ENCODE results near the gene AP3B1.
"Not testable (repeated sequence)": the region's sequence is repeated elsewhere in the genome, so short reads cannot be mapped to it uniquely, and the experiment has no call there.

Gene AP3B1

GRCh38 chr5:78132507-78132906, 162.0 kb downstream of the AP3B1 start:
- no peak for DNase-seq

- DNase-seq, result no peak
Measured at GRCh38 chr5:78129597-78129996, 164.9 kb downstream of the AP3B1 start.

- no peak for DNase-seq
Measured at GRCh38 chr5:78127875-78128274, 166.6 kb downstream of the AP3B1 start.

- DNase-seq, result no peak
Measured at GRCh38 chr5:78126536-78126935, 168.0 kb downstream of the AP3B1 start.

- no peak for DNase-seq
Measured at GRCh38 chr5:78116167-78116566, 178.3 kb downstream of the AP3B1 start.

GRCh38 chr5:78113689-78114264, 180.7 kb downstream of the AP3B1 start:
- DNase-seq, result no peak

- DNase-seq, result no peak
Measured at GRCh38 chr5:78112931-78113330, 181.6 kb downstream of the AP3B1 start.

GRCh38 chr5:78109891-78110324, 184.6 kb downstream of the AP3B1 start:
- no peak for DNase-seq

GRCh38 chr5:78108564-78108963, 185.9 kb downstream of the AP3B1 start:
- no peak for DNase-seq

GRCh38 chr5:78103232-78103918, 191.1 kb downstream of the AP3B1 start:
- DNase-seq, result no peak

GRCh38 chr5:78102500-78102899, 192.0 kb downstream of the AP3B1 start:
- DNase-seq, result no peak

GRCh38 chr5:78095125-78095524, 199.4 kb downstream of the AP3B1 start:
- no peak for DNase-seq

- no peak for DNase-seq
Measured at GRCh38 chr5:78090002-78090401, 204.5 kb downstream of the AP3B1 start.

GRCh38 chr5:78078858-78079257, 215.6 kb downstream of the AP3B1 start:
- no peak for DNase-seq

GRCh38 chr5:78077369-78078068, 217.0 kb downstream of the AP3B1 start:
- no peak for DNase-seq

GRCh38 chr5:78076351-78076750, 218.1 kb downstream of the AP3B1 start:
- DNase-seq, result no peak

GRCh38 chr5:78075301-78075700, 219.2 kb downstream of the AP3B1 start:
- DNase-seq, result no peak

GRCh38 chr5:78070691-78071090, 223.8 kb downstream of the AP3B1 start:
- not testable (repeated sequence) for DNase-seq

GRCh38 chr5:78067581-78067980, 226.9 kb downstream of the AP3B1 start:
- DNase-seq, result not testable (repeated sequence)

- not testable (repeated sequence) for DNase-seq
Measured at GRCh38 chr5:78066722-78067121, 227.8 kb downstream of the AP3B1 start.

- no peak for DNase-seq
Measured at GRCh38 chr5:78065663-78066062, 228.8 kb downstream of the AP3B1 start.

- no peak for DNase-seq
Measured at GRCh38 chr5:78064941-78065472, 229.5 kb downstream of the AP3B1 start.

GRCh38 chr5:78063495-78063894, 231.0 kb downstream of the AP3B1 start:
- no peak for DNase-seq

- DNase-seq, result no peak
Measured at GRCh38 chr5:78062645-78063044, 231.9 kb downstream of the AP3B1 start.

All from T-helper 1 cell (primary cell).